Stimulated activated naive CD4-positive, alpha-beta T cell (primary cell): ENCODE data around the gene APEH.
"Not testable (repeated sequence)": the region's sequence is repeated elsewhere in the genome, so short reads cannot be mapped to it uniquely, and the experiment has no call there.

Experiments used
- DNase-seq, 6 experiments: peaks; one replicate each; lab custom pipeline; 2025; lab: John Stamatoyannopoulos, UW

APEH gene

DNA sequence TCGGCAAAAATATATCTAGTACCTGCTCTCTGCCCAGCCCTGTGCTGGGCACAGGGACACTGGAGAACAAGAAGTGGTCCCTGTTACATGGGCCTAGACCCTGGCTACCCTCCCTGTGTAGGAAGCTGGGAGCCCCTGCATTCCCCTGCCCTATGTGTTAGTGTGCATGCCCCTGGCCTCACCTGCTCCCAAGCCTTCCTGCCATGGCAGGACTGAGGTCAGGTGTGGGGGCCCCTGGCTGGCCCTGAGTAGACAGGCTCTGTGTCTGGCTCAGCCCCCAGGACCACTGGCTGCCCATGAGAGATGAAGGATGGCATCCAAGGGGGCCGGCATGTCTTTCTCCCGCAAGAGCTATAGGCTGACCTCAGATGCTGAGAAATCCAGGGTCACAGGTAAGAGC, 16.7 kb downstream of the APEH start:
- not testable (repeated sequence) for DNase-seq

DNA sequence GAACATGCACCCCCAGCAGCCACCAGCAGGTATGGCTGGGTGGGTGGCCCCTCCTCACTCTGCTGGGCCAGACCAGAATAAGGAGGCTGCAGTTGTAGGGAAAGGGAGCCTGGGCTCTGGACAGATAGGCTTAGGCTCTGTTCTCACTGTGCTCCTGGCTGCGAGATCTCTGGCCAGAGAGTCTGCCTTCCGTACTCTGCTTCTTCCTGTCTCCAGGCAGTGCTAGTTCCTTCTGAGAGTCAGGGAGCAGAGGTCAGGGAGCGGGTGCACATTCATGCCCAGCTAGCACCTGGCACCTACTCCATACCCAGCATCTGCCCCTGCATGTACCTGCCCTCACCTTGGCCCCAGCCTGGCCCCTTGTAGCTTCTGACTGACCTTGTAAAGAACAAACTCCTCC, 17.3 kb downstream of the APEH start:
- not testable (repeated sequence) for DNase-seq

DNA sequence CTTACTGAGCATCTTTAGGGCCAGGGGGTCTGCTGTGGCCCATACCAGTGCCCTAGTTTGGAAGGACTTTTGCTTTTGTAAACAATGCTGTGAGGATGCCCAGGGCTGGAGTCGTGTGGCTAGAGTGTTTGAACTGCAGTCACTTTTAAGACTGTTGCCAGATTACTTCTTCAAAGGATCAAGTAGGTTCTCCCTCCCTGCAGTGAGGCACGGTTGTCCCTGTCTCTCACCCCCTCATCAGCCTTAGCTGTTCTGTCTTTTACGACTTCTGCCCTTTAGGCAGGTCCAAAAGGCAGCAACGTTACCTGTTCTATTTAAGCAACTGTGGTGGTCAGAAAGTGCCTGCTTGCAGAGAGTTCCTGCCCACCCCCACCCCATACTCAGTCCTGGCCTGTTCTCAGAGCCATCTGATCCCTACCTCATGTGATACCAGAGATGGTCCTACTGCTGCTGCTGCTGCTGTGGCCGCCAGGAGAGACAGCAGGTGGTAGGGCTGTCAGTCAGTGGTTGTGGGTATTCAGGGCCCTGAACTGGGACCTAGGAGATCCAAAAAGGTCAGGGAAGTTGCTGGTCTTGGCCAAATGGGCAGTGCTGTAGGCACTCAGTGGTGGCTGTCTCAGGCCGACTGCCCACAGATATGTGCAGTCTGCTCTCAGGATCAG, 20.4 kb downstream of the APEH start:
- DNase-seq, result not testable (repeated sequence)

DNA sequence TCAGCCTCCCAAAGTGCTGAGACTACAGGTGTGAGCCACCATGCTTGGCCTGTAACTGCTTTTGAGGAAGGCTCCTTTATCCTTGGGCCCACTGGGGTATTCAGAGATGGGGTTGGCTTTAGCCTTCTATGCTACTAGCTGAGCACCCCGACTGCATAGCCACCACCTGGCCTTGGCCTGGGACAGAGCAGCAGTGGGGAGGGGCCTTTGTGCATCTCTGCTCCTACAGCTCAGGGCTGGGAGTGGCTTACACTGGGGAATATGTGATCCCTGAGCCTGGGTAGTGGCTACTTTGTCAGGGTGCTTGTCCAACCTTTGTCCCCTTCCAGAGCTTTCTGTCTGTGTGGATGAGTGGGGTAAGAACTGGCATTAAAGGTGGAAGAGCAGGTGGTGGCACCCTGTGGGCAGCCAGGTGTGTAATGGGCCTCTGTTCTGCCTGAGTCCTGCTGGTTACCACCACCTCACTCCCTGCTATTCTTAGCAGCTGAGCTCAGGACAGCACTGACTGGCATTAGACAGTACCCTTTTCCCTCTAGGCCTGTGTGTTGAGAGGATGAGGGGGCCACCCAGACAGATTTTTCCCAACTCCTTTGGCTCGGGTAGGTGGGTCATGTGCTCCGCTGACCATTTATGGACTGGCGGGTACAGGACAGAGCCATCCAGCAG, 21.3 kb downstream of the APEH start:
- DNase-seq, result not testable (repeated sequence)

DNA sequence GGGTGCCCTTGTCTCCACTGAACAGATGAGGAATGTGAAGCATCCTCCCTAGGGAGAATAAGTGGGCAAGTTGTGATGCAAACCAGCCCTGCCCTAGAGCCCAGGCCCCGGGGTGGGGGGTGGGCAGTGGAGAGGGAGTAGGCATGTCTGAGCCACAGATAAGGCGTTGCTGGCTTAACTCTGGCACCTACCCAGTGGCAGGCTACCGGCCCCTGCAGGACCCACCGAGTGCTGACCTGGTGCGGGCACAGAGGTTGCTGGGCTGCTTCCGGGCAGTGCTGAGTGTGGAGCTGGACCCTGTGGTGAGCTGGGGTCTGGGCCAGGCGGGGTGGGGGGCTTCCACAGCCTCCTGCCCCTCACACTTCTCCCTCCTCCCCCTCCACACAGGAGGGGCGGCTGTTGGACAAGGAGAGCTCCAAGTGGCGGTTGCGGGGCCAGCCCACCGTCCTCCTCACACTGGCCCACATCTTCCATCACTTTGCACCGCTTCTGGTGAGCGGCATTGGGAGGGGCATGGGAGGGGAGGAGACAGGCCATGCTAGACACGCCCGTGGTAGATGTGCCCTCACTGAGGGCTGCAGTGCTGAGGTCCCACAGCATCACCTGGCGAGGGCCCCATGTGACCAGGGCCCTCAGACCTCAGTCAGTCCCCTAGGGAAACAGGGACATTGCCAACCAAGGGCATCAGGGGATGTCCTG, 25.3 kb downstream of the APEH start:
- DNase-seq, result no peak

DNA sequence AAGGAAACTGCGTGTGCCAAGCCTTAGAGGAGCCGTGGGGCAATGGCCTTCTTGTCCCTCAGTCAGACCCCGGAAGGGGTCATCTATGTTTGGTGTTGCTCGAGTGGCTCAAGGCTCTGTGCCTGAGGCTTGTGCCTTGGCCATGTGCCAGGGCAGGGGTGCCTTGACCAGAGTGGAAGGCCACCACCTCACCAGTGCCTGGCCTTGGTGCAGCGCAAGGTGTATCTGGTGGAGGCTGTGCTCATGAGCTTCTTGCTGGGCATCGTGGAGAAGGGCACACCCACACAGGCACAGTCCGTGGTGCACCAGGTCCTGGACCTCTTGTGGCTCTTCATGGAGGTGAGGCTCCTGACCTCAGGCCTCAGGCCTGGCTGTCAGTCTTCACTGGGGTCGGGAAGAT, 25.9 kb downstream of the APEH start:
- no peak for DNase-seq

DNA sequence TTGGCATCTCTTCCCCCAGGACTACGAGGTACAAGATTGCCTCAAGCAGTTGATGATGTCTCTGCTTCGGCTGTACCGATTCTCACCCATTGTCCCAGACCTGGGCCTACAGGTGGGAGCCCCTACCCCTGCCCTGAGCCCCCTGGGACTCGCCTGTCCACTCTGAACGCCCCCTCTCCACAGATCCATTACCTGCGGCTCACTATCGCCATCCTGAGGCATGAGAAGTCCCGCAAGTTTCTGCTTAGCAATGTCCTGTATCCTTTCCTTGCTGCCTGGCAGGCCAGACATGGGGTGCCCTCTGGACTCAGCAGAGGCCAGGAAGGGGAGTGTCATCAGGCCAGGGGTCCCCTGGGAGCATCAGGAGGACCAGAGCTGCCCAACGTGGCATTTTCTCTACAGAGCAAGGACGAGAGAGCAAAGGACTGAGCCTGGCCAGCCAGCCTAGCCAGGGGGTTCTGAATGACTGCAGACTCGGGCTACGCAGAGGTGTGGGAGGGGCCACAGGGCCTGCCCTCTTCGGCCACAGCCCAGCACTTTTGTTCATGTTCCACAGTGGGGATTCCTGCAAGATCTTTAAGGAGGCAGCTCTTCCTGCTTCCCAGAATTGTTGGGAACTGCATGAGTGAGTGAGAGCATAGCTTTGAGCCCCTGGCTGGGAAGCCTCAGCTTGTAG, 26.4 kb downstream of the APEH start:
- no peak for DNase-seq

DNA sequence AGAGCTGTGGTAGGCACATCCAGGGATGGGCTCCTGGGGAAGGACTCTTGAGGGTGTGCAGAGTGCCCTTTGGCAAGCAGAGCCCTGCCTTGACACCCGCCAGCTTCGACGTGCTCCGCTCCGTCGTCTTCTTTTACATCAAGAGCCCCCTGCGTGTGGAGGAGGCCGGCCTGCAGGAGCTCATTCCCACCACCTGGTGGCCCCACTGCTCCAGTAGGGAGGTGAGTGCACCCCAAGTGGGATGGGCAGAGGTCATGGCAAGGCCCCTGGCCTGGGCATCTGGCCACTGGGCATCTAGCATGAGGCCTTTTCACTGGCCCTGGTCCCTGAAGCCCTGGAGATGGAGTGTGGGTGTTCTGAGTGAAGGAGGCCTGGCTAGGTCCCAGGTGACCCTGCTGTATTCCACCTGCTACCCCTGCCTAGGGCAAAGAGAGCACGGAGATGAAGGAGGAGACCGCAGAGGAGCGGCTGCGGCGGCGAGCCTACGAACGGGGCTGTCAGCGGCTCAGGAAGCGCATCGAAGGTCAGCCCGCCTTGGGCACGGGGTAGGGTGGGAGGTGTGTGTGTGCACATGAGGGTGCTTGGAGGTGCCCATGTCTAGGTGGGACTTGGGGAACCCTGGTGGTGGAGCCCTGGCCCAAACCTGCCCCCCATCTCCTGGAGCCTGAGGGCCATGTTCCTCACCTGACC, 27.4 kb downstream of the APEH start:
- DNase-seq, result no peak

DNA sequence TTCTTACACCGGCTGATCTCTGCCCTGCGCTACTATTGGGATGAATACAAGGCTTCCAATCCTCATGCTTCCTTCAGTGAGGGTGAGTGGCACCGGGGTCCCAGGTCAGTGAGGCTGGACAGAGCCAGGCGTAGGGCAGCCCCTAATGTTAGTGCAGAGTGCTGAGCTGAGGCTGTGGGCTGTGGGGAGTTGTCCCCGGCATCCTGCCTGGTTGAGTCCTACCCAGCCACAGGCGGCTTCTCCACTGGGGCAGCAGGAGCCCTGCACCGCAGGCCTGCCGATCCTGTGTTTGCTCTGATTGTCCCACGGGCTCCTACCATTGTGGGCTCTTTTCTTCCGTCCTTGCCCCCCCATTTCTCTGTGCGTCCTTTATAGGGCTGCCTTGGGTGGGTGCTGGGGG, 28.5 kb downstream of the APEH start:
- DNase-seq, result no peak

DNA sequence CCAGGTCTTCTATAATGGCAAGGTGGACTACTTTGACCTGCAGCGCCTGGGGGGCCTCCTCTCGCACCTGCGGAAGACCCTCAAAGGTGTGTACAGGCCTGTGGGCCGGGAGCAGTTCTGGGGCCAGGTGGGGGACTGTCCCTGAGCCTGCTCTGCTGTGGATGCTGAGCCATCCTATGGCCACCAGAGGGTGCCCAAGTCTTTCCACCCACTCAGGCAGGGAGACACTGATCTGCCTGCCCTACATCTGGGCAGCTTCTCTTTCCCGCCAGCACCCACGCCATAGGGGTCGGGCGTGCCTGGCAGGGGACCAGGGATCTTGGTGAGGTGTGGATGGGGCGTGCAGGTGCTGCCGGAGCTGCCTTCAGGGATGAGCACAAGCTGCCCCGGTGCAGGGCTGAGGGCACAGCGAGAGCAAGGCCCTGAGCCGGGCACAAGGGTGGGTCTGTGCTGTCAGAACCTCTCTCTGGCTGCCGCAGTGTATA, 29.3 kb downstream of the APEH start:
- DNase-seq, result peak; percentile 36 to 65 (median 61)

DNA sequence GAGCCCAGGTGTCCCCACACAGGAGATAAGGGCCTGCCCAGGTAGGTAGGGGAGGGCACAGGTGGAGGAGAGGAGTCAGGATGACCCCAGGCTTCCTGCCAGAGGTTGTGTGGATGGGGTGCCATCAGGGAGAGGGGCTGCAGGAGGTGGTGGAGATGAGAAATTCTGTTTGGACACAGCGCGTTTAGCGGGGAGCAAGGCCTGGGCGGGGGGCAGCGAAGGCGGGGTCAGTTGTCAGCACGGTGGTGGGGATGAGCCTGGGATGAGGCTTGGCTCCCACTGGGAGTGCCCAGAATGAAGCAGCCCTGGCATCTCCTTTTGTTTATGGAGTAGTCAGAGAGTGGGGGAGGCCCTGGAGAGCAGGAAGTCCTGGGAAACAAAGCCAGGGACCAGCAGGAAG, 29.8 kb downstream of the APEH start:
- no peak for DNase-seq

DNA sequence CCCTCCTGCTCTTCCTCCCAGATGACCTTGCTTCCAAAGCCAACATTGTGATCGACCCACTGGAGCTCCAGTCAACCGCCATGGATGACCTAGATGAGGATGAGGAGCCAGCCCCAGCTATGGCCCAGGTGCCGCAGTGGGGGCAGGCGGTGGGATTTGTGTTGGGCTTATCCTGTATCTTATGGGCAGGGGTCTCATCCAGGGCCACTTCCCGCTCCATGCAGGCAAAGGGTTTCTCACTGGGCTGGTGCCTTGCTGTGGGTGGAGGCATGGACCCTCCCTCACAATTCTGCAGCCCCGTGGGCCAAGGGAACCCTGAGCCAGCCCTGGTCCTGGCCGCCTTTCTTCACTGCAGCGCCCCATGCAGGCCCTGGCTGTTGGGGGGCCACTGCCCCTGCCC, 30.5 kb downstream of the APEH start:
- DNase-seq, result no peak

DNA sequence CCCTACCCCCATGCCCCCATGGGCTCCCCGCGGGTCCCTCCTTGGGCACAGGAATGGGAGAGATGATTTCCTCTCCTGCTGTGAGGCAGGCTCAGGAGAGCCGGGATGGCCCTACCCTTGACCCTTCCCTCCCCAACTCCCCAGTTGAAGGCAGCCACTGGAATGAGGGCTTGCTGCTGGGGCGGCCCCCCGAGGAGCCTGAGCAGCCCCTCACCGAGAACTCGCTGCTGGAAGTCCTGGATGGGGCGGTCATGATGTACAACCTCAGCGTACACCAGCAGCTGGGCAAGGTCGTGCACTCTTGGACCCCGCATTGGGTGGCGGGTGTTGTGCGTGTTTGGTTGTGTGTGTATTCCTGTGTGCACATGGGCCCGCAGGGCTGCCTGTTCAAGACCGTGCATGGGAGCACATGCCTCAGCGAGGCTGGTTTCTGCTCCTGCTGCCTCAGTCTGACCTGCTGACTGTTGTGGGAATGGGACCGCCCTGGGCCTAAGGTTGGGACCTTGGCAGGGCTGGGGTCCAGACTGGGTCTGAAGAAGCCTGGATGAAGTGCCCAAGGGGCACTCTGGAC, 31.3 kb downstream of the APEH start:
- no peak for DNase-seq

DNA sequence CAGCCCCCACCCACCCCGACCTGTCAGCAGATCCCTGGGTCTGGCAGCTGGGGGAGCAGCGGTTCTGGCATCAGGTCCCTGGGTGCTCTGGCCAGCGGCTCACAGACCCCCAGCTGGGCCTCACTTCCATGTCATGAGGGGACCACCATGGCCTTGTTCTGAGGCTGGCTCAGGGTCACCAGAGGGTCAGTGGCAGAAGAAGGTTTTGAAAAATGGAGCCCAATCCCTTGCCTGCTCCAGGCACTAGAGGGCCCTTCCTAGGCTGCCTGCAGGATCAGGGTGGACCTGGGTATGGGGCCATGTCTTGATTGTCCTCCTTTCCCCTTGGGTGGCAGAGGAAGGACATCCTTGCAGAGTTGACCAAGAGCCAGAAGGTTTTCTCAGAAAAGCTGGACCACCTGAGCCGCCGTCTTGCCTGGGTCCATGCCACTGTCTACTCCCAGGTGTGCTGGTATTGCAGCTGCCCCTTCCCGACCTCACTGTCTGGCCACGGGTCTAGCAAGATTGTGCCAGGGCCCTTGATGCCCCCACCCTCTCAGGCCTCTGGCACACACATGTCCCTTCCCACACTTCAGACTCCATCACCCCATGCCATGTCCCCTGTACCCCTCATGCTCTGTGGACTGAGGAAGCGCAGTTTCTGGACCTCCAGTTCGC, 32.4 kb downstream of the APEH start:
- no peak for DNase-seq

DNA sequence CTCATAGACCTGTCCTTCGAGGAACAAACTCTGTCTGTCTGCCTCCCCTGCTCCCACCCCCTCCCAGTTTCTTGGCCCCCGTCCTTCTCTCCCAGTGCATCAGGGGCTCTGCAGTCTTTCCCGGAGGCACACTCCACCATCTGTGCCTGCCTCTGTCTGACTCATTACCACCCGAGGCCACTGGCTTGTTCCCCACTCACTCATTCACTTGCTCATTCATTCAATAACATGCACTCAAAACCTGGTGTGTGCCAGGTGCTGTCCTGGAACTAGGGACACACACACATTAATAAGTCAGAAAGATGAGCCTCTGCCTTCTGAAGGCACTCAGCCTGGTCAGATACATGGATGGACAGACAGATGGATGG, 32.9 kb downstream of the APEH start:
- DNase-seq, result no peak

DNA sequence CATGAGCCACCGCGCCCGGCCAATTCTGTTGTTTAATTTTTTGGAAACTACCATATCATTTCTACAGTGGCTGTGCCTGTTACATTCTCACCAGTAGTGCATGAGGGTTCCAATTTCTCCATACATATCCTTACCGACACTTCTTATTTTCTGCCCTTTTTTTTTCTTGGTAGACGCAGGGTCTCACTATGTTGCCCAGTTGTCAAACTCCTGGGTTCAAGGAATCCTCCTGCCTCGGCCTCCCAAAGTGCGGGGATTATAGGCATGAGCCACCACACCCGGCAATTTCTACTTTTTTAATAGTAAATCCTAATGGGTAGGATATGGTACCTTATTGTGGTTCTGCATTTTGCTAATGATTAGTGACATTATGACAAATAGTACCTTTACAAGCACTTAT, 35.7 kb downstream of the APEH start:
- no peak for DNase-seq

DNA sequence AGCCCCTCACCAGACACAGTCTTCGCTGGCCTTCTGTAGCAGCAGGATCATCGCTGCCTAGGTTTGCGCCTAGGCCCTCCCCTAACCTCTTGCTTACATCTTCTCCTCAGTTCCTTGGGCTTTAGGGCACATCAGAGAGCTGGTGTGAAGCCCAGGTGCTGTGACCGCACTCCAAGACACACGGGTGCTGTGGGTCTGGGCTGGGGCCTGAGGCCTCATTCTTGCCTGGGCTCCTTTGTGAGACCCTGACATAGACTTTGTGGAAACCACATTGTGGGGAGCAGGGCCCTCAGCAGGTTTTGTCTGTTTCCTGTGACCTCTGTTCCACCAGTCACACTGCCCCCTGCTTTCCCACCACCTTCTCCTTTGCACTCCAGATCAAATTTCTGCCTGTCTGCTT, 37.3 kb downstream of the APEH start:
- no peak for DNase-seq

DNA sequence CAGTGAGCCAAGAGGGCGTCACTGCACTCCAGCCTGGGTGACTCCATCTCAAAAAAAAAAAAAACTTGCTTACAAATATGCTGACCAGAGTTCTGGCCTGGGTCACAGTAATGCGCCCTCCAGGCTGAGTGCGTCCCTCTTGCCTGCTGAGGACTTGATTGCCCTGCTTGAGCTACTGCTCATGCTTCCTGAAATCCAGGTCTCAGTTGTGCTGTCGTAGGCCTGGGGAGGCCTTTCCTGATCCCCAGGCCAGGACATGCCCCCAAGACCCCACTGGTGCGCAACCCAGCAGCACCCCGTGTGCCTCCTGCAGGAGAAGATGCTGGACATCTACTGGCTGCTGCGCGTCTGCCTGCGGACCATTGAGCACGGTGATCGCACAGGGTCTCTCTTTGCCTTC, 38.0 kb downstream of the APEH start:
- no peak for DNase-seq

DNA sequence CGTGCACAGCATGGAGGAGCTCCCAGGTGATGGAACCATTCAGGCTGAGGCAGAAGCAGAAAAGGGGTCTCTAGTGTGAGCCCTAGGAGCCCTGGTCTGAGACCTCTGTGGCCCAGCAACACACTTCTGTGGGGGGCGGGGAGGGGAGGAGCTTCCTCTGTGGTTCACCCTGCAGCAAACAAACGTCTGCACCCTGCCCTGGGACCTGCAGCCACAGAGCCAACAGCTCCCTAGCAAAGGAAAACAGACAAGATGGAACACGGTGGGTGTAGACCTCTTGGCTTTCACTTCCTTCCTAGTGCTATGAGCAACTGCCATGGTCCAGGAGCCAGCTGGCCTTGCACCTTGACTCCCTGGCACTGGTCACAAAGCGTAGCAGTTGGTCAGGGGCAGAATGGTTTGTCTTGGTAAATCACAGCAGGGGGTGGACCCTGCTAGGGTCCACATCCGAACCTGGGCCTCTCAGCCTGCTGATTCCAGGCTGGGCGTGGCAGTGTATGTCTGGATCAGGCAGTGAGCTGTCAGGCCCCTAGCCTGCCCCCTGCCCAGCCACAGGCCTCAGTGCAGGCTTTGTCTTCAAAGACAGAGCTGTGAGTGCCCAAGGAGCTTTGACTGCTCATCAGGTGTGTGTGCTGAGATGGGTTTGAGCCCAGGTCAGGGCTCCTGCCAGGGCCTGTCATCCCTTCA, 38.6 kb downstream of the APEH start:
- no peak for DNase-seq

DNA sequence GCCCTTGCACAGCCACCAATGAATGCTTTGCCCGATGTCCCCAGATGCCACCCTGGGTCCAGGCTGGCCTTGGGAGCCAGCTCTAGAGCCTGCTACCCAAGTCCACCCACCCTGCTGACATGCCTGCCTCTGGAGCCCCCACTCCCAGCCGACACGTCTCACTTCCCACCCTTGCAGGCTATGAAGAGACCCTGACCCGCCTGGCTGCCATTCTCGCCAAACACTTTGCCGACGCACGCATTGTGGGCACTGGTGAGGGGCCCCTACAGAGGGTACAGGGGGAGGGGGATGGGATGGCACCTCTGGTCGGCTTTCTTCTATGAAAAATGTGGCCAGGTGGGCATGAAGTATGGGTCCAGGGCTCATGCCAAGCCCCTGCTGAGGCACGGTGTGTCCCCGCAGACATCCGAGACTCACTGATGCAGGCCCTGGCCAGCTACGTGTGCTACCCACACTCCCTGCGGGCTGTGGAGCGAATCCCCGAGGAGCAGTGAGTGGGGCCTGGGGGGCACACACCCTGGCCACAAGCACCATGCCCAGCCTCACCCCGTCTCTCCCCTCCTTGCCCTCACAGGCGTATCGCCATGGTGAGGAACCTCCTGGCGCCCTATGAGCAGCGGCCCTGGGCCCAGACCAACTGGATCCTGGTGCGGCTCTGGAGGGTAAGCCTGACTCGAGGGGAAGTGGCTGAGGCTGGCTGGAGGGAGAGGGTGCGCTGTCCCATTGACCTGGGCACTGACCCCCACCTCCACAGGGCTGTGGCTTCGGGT, 39.4 kb downstream of the APEH start:
- DNase-seq, result no peak
